PC-9 (cell line): Measurements from ENCODE around the gene ABCB8. TPM values are rescaled to one million over a fixed set of nuclear protein-coding genes. Genes with fewer than 3 reads are reported as not detected.

Experiments used
- BruUV-seq: library from RNA; stranded (reverse); fragments of 400-500 nt; replicated peaks from 2 replicates; lab custom pipeline; 2021; lab: Mats Ljungman, UMichigan
- CTCF ChIA-PET: fragments of 300-600 bp; sonication (Branson Sonifier 250); formaldehyde crosslinking; loops from one replicate; lab custom pipeline; 2022; ENCODE audit warnings: antibody characterized with exemption; lab: Charles Lee
- POLR2A ChIA-PET: fragments of 300-600 bp; sonication (Branson Sonifier 250); formaldehyde crosslinking; loops from one replicate; lab custom pipeline; 2022; ENCODE audit warnings: antibody characterized with exemption; ENCODE audit not compliant: unreplicated experiment; lab: Charles Lee
- DNase-seq, 2 experiments: peaks; one replicate each; pipeline versions ENCODE4 v3.0.0 to v3.0.0-alpha.2; 2015 to 2022; ENCODE audit warnings: mixed read lengths in 1 of 2
- H2AFZ ChIP-seq: fragments of 200-600 bp; sonication (generic); 2 replicates; pipeline ENCODE4 v1.8.1; 2017; ENCODE audit warnings: antibody characterized with exemption
- H3F3A ChIP-seq: fragments of 200-600 bp; sonication (generic); 2 replicates; pipeline ENCODE4 v1.8.1; 2017; ENCODE audit warnings: antibody characterized with exemption, mild to moderate bottlenecking, low read depth; ENCODE audit not compliant: insufficient read depth
- H3K27ac ChIP-seq: fragments of 200-600 bp; sonication (generic); 2 replicates; pipeline ENCODE4 v1.6.1; 2016; ENCODE audit warnings: mixed run types
- H3K27me3 ChIP-seq: fragments of 200-600 bp; sonication (generic); 2 replicates; pipeline ENCODE4 v1.6.1; 2016; ENCODE audit warnings: low read depth, mixed run types; ENCODE audit not compliant: insufficient read depth
- H3K36me3 ChIP-seq: fragments of 200-600 bp; sonication (generic); 2 replicates; pipeline ENCODE4 v1.6.1; 2016; ENCODE audit warnings: low read depth, mixed run types
- H3K4me1 ChIP-seq: fragments of 200-600 bp; sonication (generic); replicated peaks from 2 replicates; pipeline ENCODE4 v1.6.1; 2016; ENCODE audit warnings: mixed run types; ENCODE audit not compliant: insufficient read depth
- H3K4me2 ChIP-seq: fragments of 200-600 bp; sonication (generic); 2 replicates; pipeline ENCODE4 v1.6.1; 2017; ENCODE audit warnings: mixed run types
- H3K4me3 ChIP-seq: fragments of 200-600 bp; sonication (generic); 2 replicates; pipeline ENCODE4 v1.6.1; 2016; ENCODE audit warnings: mixed run types
- H3K79me2 ChIP-seq: fragments of 200-600 bp; sonication (generic); 2 replicates; pipeline ENCODE4 v1.6.1; 2017; ENCODE audit warnings: low read depth, mixed run types
- H3K9me2 ChIP-seq: fragments of 200-600 bp; sonication (generic); 2 replicates; pipeline ENCODE4 v1.8.1; 2017; ENCODE audit warnings: mild to moderate bottlenecking; ENCODE audit not compliant: insufficient read depth
- H3K9me3 ChIP-seq: fragments of 200-600 bp; sonication (generic); 2 replicates; pipeline ENCODE4 v1.8.1; 2016; ENCODE audit warnings: low read depth; ENCODE audit not compliant: insufficient read depth
- H4K20me1 ChIP-seq: fragments of 200-600 bp; sonication (generic); 2 replicates; pipeline ENCODE4 v1.8.1; 2017; ENCODE audit not compliant: insufficient read depth
- CTCF ChIP-seq: fragments of 200-600 bp; sonication (generic); conservative IDR thresholded peaks from 2 replicates; pipeline ENCODE4 v1.6.1; 2017; ENCODE audit warnings: mixed run types, antibody characterized with exemption, mild to moderate bottlenecking, moderate library complexity
- EZH2 ChIP-seq: fragments of 200-600 bp; sonication (generic); IDR thresholded peaks from 2 replicates; pipeline ENCODE4 v1.8.0; 2017; ENCODE audit warnings: antibody characterized with exemption, low read depth
- intact Hi-C: fragments of 100-400 bp; cut with micrococcal nuclease; formaldehyde crosslinking; loops from one replicate; pipeline ENCODE4 v1.10.0; 2022; ENCODE audit not compliant: unreplicated experiment
- total RNA-seq: library from RNA; stranded (reverse); gene quantifications from 2 replicates; pipeline ENCODE4 v1.2.3, GENCODE V29; 2021

Gene ABCB8
- total RNA-seq, 1 experiment from 2014 or later = 61.9 TPM

DNA sequence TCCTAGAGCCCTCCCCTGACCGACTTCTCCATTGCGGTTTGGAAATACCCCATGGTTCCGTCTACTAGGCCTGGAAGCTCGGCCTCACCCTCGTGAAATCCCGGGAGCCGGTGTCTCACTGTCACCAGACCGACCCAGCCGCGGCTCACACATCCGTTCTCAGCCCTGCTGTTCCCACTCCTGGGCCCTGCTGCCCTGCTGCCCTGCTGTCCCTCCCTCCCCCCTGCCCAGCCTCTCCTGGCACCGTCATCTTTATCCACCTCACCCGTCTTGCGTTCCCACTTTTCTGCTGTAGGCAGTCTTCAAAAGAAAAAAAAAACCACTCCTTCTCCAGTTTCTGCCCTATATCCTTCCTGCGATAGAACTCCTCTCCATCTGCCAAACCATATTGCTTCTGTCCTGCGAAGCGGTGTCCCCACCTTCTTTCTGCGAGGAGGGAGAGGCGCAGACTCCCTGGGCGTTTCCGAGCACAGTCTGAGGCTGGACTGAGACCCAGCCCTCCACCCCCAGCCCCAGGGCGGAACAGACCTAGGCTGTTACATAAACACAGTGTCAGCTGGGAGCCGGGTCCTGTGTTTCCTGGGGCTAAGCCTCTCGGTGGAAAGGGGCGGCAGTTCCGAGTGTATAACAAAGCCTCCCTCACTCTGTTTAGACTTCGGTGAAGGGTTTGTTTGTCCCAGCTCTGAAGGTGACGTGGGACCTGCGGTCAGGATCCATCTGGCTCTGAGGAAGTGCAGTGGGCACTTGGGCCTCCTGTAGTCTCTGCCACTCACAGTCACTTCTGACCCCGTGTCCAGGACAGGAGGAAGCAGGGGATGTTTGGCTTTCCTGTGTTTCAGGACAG is 60.8 kb downstream of the ABCB8 start:
- no TSS peak for BruUV-seq
- Histone ChIP-seq H3K9me3 (no peaks in the 10 kb centered on the region), H3K4me2 (peak overlapping the region; percentile 98), H3F3A (peaks cover 25% of the 10 kb centered on the region; the same call in 1 of the 2 replicates), H3K36me3 (no peaks in the 10 kb centered on the region), H3K79me2 (peaks cover 72% of the 10 kb centered on the region), H4K20me1 (peaks cover 59% of the 10 kb centered on the region), H3K4me1 (peaks cover 28% of the 10 kb centered on the region), H3K27ac (no peak overlapping the region), H2AFZ (no peak overlapping the region), H3K27me3 (no peaks in the 10 kb centered on the region), H3K9me2 (no peaks in the 10 kb centered on the region), H3K4me3 (peak overlapping the region; percentile 100; the same call in 1 of the 2 replicates)
- no peak for DNase-seq
- ChIA-PET CTCF (no interaction called here), POLR2A (no interaction called here)
- intact Hi-C loops = loop anchor here (10.0 kb wide), 1 partner anchor 114 kb away; the partner anchor contains the start of gene KCNH2
- TF ChIP-seq CTCF (no peak), EZH2 (no peak)

- BruUV-seq = no TSS peak
- intact Hi-C loops = loop anchor here (10.0 kb wide), 1 partner anchor 115 kb away; the partner anchor contains the start of gene KCNH2
- H3K9me2 ChIP-seq = no peaks in the 10 kb centered on the region
- H3K79me2 ChIP-seq = peaks cover 83% of the 10 kb centered on the region
- TF ChIP-seq CTCF = no peak
- TF ChIP-seq EZH2 = no peak
- ChIA-PET POLR2A (no interaction called here), CTCF (interaction anchor here (0.7 kb wide), 1 partner anchor 349 kb away, joined by 8 read pairs; no protein-coding TSS in a partner anchor)
- no peak overlapping the region for H3K27ac ChIP-seq
- peaks cover 23% of the 10 kb centered on the region for H3K4me1 ChIP-seq
- no peaks in the 10 kb centered on the region for H3K36me3 ChIP-seq
- H2AFZ ChIP-seq = no peak overlapping the region
- DNase-seq = no peak
- H3F3A ChIP-seq = peaks cover 18% of the 10 kb centered on the region; the same call in 1 of the 2 replicates
- peaks cover 70% of the 10 kb centered on the region for H4K20me1 ChIP-seq
- no peaks in the 10 kb centered on the region for H3K9me3 ChIP-seq
- H3K4me3 ChIP-seq = no peak overlapping the region
- H3K27me3 ChIP-seq = no peaks in the 10 kb centered on the region
- H3K4me2 ChIP-seq = no peak overlapping the region
These were observed 61.9 kb downstream of the ABCB8 start for GRCh38 chr7:151089893-151090730.

- H3F3A ChIP-seq = peaks cover 10% of the 10 kb centered on the region; the same call in 1 of the 2 replicates
- peaks cover 76% of the 10 kb centered on the region for H4K20me1 ChIP-seq
- BruUV-seq = no TSS peak
- H3K9me3 ChIP-seq = no peaks in the 10 kb centered on the region
- ChIA-PET POLR2A (no interaction called here), CTCF (no interaction called here)
- H3K79me2 ChIP-seq = peaks cover 92% of the 10 kb centered on the region
- H3K27me3 ChIP-seq = no peaks in the 10 kb centered on the region
- no peaks in the 10 kb centered on the region for H3K36me3 ChIP-seq
- H3K4me3 ChIP-seq = no peak overlapping the region
- TF ChIP-seq CTCF (no peak), EZH2 (no peak)
- no peaks in the 10 kb centered on the region for H3K9me2 ChIP-seq
- H3K4me1 ChIP-seq = peaks cover 16% of the 10 kb centered on the region
- H3K27ac ChIP-seq = no peak overlapping the region
- no peak overlapping the region for H2AFZ ChIP-seq
- H3K4me2 ChIP-seq = no peak overlapping the region
- DNase-seq = no peak
- intact Hi-C loops = no loop called here
These were observed 62.8 kb downstream of the ABCB8 start for GRCh38 chr7:151091003-151091402.
